HG03039 (cell line): ENCODE measurements around the gene QSOX2.

ENCODE experiments used
- ATAC-seq: cut with Tn5 transposase; IDR thresholded peaks from one replicate; pipeline ENCODE4 v1.9.1; 2021; ENCODE audit warnings: mild to moderate bottlenecking, moderate library complexity; ENCODE audit not compliant: unreplicated experiment

The QSOX2 gene

DNA sequence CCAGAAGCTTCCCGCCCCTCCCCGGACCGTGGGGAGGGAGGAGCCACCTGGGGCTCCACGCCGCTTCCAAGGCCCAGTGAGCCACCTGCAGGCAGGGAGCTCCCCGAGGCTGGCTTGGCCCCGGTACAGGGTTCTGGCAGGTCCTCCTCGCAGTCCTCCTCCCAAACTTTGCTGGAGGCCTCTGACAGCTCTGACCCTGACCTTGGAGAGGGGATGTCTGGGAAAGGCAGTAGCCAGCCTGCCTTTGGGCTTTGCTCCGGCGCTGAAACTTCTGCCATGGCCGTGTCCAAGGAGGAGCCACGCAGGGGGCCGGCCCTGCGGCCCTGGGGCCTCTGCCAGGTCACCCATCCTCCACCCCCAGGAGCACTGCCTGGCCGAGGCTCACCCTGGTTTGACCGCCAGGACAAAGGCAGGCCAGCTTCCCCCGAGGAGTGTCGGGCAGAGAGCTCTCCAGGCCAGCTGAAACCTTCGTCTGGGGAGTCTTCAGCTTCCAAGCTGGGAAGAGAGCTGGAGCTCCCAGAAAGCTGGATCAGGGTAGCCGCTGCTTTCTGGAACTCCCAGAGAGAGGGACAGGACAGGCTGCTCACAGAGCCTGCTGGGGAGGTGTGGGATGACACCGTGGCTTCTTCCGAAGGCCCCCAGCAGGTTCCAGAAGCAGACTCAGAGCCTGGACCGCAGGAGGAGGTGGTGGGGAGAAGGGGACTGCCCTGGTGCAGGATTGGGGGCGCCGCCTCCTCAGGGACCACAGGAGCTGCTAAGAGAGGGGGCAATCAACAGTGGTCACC is 9.0 kb upstream of the QSOX2 start:
- no peak for ATAC-seq

DNA sequence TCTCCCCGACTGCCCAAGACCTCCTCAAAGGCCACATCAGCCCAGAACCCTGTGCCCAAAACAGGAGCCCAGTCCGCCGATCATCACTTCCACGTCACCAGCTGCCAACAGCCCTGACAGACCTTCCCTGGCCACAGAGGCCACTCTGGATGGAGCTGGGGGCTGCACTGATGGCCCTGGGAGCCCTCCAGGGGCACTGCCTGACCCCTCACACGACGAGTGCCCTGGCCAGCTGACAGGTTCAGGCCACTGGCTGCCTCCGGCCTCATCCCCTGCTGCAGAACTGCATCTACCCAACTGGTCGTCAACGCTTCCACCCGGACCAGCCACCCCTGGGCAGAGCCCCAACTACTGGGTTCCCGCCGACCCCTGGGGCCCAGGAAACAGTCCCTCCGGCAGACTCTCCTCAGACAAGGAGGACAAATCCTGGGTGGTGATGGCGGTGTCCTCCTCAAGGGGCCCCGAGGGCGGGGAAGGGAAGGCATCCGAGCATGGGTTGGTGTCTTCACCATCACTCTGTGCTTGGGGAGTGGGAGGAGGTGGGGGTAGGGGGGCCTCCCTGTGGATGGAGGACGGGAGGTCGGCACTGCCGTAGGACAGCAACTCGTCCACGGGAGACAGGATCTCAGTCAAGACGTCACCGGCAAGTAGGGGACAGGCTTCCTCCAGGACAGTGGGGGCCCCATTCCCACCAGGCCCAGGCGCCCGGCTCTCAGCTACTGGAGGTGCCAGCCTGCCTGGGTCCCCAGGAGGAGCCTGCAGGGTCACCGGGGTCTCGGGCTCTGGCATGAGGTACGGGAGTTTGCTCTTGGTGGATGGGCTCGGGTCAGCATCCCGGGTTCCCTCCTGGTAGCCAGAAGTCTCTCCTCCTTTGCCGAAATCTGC is 7.9 kb upstream of the QSOX2 start:
- no peak for ATAC-seq

DNA sequence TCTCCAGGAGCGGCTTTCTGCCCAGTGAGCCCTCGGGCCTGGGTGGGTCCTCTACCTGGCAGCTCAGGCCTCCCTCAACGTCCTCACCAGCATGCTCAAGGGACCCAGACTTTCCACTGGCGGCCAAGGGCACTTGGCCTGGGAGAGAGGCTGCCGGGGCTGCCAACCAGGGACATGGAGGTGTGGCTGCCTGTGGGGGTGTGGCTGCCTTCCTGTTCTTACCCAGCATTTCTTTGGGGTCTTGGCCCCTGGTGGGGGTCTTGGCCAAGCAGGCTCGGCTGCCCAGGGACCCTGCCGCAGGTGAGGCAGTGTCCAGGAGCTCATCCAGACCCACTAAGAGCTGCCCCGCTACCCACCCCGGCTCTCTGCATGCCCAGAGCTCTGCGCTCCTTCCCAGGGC is 7.2 kb upstream of the QSOX2 start:
- ATAC-seq, result no peak

DNA sequence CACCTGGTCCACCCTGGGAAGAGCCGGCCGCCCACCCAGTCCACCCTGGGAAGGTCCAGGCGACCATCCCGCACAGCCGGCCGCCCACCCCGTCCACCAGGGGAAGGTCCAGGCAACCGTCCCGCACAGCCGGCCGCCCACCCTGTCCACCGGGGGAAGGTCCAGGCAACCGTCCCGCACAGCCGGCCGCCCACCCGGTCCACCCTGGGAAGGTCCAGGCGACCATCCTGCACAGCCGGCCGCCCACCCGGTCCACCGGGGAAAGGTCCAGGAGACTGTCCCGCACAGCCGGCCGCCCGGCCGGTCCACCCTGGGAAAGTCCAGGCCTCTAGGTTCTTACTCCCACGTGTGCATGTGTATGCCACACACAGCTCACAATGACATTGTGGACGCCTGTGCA is 6.7 kb upstream of the QSOX2 start:
- ATAC-seq, result no peak

DNA sequence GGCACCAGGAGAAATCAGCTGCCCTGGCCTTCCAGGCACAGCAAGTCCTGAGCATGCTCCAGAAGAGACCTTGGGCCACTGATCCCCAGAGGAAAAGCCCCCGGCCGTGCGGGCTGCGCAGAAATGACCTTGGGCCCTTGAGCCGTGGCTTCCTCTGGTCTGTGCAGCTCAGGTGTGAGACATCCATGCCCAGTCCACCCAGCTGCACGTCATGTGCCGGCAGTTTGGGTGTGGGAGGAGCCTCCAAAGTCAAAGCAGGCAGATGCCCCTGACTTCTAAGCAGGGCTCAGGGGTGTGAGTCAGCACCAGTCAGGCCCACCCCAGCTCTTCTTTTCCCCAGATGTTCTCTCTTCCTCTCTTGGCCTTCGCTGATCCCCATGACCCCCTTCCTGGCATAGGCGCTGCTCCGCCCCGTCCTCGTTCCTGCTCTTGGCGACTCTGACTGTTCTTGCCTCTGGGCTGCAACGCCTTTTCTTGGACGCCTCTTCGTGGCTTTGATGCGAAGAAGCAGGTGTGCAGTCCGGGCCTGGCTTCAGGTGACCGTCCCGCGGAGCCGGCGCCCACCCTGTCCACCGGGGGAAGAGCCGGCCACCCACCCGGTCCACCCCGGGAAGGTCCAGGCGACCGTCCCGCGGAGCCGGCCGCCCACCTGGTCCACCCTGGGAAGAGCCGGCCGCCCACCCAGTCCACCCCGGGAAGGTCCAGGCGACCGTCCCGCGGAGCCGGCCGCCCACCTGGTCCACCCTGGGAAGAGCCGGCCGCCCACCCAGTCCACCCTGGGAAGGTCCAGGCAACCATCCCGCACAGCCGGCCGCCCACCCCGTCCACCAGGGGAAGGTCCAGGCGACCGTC is 5.9 kb upstream of the QSOX2 start:
- ATAC-seq, result no peak

DNA sequence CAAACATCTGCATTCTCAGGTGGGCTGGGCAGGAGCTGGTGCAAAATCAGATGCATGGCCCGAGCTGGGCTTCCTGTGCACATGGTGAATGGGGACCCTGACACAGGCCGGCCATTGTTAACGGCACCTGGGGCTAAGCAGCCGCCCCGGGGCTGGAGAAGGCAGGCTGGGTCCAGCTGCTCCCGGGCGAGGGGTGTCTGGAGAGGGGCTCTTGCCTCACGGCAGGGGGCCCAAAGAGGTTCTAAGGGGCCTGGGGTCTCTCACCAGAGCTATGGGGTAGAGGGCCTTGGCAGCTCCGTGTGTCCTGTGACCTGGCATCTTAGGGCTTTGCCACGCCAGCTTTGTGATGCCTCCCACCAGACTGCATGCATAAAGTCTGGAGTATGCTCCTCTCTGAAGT is 5.1 kb upstream of the QSOX2 start:
- no peak for ATAC-seq

DNA sequence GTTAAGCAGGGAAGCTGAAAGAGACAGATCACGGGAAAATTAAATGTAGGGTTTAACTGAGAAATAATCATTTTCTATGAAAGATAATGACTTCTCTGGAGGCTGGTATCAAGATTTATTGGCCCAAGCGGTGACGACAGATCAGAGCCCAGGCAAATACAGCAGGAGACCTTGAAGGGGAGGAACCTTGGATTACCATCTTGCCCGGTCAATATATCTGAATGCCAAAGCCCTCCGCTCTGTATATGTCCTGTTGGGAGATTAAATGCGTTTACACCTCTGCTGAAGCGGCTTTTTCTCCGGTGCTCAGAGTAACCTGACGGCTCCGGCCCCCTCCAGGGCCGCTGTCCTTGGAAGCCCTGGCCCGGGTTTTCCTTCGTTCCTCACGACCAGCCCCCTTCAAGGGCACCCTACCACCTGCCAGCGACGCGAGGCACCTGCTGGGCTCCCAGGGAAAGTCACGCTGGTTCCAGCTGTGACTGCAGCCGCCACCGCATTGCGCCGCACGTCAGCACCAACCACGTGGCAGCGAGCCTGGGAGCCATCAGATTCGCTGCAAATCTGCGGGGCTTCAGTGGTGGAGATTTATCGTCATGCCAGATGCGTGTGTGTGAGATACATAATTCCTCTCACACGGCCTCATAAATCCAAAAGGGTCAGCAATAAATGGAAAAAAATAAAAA is 4.4 kb upstream of the QSOX2 start:
- ATAC-seq, result no peak

DNA sequence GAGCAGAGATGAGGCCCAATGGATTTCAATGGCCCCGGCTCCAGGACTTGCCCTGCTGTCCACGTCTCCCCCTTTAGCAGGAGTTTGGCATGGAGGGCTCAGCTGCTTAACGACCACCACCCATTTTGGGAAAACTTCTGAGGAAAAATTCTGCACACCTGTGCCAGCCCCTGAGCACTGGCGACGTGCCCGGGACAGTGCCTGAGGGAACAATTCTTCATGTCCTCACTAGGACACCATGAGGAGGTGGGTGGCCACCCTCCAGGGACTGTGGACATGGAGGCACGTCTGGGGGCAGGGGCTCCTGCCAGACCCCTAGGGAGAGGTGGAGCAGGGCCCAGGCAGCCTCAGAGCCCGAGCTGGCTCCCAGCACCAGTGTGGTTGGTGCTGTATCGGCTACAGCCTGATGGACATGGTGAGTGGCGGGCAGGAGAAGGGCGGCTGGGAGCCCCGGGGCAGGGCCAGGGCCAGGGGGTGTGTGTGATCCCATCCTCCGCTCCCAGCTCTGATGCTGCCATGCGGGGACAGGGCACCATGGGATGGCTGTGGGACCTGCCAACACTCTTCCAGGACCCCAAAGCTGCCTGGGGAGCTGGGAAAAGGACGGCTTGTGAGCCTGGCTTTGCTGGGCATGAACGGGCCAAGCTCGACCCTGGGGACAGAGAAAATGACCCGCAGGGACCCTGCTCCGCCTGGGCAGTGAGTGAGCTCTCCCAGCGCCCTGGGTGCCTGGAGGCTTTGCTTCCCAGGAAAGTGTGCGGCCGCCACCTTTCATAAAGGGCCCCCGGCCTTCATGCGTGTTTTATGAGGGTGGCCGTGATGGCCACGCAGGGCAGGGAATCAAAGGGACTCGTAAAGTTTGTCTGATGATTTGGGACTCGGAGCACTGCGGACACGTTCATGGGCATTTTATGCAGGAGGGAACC is 3.6 kb upstream of the QSOX2 start:
- ATAC-seq, result no peak

DNA sequence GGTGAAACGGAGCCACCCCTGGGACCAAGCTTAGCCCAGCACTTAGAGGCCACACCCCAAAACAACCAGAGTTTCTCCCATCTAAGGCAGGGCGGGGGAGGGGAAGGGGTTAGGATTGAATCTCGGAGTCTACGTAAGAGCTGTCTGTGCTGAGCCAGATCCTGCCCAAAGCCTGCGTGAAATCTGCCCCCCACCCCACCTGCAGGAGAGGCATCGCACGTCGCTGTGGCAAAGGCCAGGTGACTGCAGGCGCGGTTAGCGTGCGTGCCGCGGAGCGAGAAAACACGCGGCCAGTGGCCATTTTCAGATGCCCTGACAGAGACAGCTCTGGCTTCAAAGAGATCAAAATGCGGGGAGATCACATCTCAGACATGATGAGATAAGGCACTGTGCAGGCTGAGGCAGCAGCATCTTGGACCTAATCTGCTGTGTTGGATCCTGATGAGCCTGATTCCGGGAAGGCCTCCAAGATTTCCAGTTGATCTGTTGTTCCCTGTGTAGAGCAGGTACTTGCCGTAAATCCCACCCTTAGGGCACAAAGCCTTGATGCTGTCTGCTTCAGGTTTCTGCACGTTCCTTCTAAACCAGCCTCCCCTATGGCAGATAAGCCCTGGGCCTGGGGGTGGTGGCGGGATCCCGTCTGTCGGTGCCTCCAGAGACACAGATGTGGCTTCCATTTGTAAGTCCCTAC is 2.5 kb upstream of the QSOX2 start:
- ATAC-seq, result no peak

DNA sequence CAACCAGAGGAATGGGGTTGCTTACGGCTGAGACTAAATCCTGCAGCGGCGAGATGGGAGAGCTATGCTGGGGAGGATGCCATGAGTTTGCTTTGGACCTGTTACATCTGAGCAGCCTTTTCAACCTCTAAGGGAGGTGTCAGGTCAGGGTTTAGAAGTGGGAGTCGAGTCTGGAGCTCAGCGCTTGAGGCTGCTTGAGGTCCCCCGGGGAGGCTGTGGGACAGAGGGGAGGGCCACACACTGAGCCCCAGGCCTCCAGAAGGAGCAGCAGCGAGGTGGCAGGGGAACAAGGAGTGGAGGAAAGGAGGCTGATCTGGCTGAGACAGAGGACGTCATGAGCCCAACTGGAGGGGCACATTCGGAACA is 1.9 kb upstream of the QSOX2 start:
- ATAC-seq, result no peak

DNA sequence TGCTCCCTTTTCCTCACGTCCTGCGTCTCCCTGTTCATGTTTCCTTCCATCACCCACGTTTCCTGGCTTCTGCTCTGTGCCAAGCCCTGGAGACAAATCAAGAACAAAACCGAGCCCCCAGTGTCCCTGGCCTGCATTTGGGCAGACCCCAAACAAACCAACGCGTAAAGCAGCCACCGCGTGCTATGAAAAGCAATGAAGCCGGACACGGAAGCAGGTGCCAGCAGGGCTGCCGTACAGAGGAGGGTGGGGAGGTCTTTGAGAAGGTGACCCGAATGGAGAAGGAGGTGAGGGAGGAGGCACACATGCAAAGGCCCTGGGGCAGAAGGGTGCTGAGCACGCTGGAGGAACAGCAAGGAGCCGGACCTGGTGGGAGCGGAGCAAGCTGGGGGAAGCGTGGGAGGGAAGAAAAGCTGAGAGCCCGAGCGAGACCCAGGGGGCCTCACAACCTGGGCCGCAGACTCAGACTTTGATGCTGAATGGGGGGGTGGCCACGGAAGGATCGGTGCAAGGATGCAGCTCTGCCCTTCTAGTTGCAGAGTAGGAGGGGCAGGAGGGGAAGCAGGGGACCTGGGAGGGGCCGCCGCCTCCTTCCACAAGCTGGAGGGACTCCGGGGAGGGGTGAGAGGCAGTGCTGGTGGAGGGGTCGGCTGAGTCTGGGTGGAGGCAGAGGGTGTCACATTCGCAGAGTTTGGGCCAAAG is 1.4 kb upstream of the QSOX2 start:
- ATAC-seq, result no peak

DNA sequence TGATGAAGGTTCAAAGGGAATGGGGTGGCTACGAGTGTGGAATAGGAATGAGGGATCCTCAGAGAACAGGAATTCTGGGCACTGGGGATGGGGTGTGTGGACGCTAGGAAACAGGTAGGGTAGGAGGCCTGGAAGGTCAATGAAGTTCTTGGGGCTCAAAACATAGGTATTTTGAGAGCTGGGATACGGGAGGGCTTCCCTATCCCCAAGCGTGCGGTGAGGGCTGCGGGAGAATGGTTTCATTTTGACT is 718 bp downstream of the QSOX2 start:
- ATAC-seq, result no peak

DNA sequence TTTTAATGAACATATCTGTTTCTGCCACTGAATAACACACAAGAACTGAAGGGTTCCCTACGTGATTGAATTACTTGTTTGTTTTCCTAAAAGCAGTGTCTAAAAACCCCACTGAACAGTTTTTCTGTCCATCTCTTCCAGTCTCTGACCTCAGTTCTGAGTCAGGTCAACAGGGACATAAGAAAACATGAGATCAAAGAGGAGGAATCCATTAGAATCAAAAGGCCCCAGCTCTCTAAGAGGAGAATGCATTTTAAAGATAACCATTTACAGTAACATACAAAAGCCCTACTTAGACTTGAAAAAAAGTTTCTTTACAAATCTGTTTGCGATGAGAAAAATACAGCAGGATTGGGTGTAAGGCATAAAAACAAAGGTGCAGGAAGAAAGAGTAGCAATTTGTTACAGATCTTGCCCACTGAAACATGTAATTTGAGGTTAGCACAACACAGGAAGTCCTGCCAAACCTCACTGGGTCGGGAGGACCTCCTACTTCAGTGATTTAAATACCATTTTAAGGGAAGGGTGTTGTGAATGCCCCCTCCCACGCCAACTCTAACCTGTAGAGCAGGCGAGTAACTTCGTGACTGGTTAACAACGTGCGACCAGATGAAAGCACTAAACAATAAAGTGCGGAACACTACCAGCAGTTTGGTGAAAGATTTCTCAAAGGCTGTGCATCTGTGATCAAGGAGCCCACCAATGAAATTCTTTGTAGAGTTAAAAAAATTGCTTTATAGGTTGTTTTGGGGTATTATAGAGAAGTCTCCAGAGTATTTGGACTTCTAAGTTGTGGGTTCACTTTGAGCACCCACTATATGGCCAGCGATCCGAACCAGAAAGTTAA is 1.3 kb downstream of the QSOX2 start:
- ATAC-seq, result no peak

DNA sequence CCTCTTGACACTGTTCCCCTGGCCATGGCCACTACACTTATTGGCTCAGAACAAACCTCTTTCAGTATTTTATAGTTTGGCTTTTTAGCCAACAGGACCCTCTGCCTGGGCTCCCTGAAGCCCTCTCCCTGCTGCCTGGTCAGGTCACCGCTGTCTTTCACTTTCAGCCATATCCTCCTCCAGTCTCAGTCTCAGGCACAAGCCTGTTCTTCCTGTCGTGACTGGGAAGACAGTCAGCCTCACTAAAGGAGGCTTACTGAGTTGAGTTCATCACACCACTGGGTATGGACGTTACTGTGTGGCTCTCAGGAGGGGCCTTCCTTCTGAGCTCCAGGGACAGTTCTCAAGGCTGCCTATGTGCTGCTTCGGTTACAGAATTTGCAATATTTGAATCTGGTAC is 2.0 kb downstream of the QSOX2 start:
- ATAC-seq, result no peak

DNA sequence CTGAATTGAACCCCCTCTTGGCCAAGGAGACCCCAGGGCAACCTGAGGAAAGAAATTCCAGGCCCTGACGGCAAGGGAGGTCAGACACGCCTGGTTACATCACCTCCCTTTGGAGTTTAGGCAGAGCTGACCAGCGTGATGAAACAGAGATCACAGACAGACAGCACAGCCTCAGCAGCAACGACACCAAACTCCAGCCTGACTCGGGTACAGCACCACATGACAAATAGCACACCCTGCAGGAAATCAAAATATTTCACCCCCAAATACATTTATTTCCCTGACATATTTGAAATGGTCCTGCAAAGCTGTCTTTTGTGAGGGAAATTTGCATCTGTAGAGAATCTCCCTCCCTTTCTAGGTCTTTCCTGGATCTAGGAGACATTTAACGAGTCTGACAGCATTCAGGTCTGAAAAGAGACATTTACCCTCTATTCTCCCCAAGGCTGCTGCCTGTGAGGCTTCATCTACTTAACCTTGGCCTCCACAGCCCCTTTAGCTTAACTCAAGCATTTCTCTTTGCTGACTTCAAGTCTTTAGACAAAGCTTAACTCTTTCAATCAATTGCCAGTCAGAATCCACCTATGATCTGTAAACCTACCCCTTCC is 2.6 kb downstream of the QSOX2 start:
- ATAC-seq, result no peak

DNA sequence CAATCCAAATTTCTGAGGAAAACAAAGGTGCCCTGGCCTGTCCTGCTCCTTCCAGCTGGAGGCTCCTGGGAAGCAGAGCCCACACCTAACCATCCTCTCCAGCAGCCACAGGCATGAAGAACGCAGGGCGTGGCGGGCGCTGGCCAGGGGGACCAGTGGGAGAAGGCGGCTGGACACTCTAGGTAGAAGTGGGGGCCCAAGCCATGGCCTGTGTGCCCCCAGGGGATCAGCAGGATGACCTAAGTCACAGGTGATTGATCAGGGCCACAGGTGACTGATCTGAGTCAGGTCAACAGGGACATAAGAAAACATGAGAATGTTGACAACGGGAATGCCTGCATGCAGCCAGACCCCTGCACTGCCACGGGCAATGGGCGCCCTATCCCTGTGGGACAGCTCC is 3.4 kb downstream of the QSOX2 start:
- ATAC-seq, result no peak

DNA sequence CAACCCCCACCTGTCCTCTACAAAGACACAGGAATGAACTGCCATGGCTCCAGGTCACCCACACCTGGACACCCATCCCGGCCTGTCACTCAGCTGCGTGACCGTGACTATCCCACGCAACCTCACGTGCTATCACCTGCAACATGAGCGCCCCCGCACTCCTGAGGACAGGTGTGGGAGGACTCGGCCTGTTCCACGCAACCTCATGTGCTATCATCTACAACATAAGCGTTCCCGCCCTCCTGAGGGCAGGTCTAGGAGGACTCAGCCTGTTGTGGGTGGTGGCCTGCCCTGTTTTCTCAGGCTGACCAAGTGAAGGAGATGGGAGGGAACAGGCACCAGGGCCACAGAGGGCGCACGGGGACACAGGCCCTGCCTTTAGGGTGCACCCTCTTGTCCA is 4.1 kb downstream of the QSOX2 start:
- no peak for ATAC-seq

DNA sequence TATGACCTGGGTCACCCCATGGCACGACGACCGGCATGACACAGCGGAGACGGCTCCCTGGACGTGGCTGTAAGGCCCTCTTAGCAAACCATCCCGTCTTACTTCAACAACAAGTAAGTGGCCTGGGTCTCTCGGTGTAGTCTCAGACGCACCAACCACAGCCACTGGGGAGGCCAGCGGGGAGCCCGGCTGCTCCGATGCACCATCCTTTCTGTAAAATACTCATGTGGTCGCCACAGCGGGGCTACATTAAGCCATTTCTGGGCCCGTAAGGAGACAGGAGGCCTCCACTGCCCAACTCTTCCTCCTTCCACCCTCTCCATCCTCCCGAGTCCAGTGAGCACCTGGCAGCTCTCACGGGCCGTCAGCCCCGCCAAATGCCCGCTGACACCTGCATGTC is 4.7 kb downstream of the QSOX2 start:
- no peak for ATAC-seq
